HG03521 (cell line): ENCODE results near the gene OR51A2.
"Not testable (repeated sequence)": the region's sequence is repeated elsewhere in the genome, so short reads cannot be mapped to it uniquely, and the experiment has no call there.

Experiments used
- ATAC-seq: cut with Tn5 transposase; IDR thresholded peaks from one replicate; pipeline ENCODE4 v1.9.1; 2021; ENCODE audit warnings: mild to moderate bottlenecking, moderate library complexity; ENCODE audit not compliant: unreplicated experiment

OR51A2 gene, protein sequence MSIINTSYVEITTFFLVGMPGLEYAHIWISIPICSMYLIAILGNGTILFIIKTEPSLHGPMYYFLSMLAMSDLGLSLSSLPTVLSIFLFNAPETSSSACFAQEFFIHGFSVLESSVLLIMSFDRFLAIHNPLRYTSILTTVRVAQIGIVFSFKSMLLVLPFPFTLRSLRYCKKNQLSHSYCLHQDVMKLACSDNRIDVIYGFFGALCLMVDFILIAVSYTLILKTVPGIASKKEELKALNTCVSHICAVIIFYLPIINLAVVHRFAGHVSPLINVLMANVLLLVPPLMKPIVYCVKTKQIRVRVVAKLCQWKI

DNA sequence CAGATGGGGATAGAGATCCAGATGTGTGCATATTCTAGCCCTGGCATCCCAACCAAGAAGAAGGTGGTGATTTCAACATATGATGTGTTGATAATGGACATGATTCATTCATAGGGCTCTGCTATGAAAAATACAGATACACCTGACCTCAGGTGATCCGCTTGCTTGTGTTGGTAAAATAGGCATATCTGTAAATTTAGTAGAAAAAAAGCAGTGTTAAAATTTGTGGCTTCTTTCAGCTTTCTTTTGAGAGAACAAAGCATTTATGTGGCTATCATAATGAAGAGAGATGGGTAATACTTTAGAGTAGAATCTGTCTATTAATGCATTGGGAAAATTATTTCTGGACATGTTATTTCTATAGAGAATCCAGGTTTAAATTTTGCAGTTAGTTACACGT, at the start of gene OR51A2:
Gene OR51A2, minus strand, starts transcription at position 101 of the 400 bp plus-strand sequence. Its CDS starts 0 bp downstream, at position 101.
- not testable (repeated sequence) for ATAC-seq

DNA sequence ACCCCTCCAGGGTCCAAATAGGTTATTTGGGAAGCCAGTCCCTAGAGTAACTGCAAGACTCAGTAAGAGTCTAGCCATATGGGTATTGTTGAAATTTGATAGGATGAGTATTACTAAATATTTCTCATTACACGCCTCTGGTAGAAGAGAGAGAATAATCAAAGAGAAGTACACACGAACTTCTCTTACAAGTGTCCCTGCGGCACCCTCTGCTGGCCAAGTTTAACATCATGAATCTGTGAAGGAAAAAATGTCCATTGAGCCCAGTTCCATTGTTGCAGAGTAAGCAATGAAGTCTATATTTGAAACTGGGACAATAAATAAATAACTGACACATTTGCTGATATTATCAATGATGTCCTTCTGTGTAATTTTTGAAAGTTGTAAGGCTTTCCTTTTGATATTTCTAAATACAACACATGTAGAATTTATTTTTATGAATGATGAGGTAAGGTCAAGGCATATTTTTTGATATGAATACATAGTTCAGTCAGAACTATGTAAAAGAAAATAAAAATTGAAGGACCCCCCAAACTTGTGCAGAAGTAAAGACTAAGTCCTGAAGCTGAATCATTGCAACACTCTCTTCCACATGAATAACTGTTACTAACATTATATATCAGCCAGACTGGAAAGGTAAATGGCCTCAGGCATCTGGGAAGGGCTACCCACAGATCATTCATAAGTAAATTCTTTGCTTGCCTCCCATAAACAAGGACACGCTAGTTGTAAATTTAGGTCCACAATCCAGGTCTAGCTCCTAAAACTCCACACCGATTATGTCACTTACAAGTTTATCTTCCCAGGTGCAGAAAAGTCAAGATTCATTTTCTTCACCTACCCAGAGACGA, 49.1 kb upstream of the OR51A2 start:
- no peak for ATAC-seq

DNA sequence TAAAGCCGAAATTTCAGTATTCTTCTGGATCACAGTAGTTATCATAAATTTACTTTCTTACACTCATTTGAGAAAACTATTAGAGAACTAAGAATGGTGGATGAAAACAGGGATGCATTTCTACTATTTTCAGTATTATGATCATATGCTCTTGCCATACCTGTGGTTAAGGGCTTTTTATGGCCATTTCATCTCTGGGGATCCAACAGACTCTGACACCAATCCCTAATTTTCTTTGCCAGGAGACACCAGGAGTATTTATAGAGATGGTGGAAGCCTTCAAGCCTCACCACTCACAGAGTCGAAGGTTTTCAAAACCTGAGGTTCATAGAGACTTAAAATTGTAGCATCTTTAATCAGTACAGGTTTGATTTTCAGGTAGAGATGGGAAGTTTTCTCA, 39.0 kb upstream of the OR51A2 start, which contains the start of gene OR51L1:
Gene OR51L1, plus strand, starts transcription at position 301 of the 400 bp plus-strand sequence. CDS start 4,132 bp downstream, outside the sequence.
- no peak for ATAC-seq

DNA sequence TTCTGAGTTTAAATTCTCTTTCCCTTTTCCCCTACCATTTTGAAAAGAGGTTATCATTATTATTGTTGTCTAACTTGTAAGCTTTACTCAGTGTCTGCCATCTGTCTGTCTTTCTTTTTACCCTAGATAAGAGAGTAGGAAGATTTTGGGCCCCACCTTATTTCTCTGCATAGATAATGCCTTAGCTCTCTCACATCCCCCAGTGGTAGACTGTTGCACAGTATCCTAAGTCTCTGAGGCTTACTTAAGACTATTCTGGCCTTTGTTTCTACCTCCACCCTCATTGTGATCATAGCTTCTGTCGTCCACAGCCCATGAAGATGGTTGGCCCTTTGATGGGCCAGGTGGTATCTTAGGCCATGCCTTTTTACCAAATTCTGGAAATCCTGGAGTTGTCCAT, 35.5 kb upstream of the OR51A2 start:
- no peak for ATAC-seq

DNA sequence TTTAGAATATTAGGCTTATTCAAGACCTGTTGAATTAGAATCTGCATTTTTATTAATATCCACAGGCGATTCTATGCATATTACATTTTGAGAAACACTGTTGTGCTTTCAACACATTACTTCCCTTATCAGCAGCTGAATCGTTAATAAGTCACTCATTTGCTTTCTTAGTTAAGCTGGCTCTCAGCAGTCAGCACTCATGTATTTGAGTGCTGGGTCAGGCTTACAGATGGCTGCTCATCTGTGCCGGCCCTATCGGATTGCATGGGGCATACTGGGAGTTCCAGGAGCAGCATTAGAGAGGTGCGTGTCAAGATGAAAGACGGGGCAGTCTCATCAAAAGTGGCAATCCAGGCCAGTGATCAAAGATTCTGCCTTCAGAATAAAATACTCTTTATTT, 28.3 kb upstream of the OR51A2 start:
- no peak for ATAC-seq

DNA sequence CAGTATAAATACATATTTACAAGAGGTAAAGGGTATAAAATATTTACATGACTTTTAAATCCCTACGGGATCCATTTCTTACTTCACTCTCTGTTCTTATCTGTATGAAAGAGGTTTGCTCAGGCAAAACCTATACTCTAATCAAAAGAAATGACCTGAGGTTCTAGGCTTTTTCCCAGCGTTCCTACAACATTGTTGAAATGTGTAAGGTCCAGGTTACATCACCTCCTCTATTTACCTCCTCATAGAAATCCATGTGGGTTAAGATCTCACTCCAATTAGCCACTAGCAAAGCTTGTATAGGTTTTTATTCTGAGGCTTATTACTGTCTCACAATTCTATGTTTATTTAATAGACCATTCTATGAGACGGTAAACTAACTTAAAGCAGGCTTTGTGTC, 27.2 kb upstream of the OR51A2 start:
- ATAC-seq: no peak

DNA sequence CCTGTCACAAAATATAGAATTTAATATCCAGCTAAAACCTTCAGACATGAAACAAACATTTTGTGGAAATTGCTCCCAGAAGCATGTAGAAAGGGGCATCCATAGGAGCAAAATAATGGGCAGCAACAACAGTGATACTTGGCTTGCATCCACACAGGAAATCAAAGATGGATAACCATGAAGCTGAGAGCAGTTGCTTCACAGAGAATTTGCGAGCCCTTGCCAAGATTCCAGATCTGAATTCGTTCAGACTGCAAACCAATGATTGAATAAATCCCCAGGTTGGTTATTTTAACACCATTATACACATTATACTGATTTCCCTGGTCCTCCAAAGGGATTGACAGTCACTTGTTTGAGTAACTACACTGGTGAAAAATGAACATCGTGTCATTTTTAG, 23.5 kb upstream of the OR51A2 start:
- no peak for ATAC-seq

DNA sequence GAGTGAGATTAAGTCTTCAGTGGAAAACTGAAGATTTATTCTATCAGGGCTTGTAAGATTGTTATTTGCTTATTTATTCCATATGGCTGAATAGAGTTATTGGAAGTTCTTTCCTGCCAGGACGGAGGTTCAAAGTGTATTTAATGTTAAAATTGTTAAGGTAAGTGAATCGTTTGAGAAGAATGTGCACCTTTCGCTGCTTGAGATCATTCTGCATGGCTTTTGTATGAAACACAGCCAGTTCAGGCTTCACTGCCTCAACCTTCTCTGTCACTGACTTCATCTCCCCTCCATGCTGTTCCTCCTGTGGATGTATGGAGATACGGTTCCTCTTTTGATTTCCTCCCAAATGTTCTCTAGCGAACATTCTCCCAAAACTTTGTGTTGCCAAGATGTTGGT, 19.9 kb upstream of the OR51A2 start:
- ATAC-seq: no peak

DNA sequence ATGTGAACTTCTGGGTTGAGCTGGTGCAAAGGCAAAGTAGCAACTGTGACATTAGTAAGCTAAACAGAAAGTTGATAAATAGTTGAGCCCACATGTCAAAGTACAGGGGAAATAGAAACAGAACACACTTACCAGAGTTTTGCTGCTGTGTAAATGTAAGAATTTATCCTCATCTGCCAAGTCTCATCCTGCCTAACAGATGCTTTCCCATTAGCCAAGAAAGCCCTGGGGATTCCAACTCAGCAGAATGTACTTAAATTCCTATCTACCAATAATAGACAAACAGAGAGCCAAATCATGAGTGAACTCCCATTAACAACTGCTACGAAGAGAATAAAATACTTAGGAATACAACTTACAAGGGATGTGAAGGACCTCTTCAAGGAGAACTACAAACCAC, 7.3 kb upstream of the OR51A2 start:
- no peak for ATAC-seq

DNA sequence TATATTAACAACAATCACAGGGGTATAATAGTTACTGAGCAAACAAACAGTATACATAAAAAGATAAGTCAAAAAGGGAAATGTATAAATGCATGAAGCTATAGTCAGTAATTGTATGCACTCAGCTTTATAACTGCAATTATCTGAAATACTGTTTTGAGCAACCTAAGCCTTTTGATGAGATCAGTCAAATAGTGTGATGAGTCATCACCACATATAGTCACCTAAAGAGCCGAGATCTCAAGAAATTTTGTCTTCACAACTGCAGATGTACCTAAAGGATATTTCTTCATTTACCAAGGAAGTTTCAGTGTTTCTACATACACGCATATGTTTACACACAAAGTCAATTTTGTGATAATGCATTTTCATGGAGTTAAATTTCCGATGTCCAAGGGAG, 5.4 kb upstream of the OR51A2 start:
- ATAC-seq: no peak

DNA sequence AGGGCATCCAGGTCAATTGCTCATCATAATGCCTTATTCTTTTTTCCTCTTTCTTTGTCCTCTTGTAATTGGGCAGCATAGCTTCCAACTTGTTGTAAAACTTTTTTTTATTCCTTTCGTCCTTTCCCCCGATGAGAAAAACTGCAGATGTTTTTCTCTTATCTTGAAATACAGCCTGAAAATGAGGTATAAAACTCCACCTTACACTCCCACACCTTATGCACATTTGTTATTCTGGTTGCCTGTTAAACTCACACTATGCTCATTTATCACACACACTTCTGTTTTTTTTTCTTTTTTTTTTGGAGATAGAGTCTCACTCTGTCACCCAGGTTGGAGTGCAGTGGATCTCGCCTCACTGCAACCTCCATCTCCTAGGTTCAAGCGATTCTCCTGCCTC, 1.9 kb upstream of the OR51A2 start:
- ATAC-seq: no peak

DNA sequence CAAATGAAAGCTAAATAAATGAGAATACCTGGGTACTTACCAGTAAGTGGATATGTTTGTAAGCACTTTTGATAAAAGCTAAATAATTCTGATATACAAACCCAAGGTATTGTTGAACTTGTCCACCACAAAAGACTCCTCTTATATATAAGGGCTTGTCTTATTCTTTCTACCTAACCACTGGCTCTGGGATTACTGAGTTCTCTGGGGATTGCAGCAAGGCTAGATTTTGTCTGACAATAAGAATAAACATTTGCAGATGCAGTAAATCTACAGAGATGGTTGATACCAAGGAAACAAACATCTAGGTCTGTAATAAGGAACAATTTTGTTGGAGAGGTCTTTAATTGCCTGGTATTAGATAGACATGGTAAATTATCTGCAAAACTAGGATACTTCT, 8.0 kb downstream of the OR51A2 start, which contains the start of gene OR51A4:
Gene OR51A4, minus strand, starts transcription at position 101 of the 400 bp plus-strand sequence. CDS start 505 bp downstream, outside the sequence.
- ATAC-seq: no peak

DNA sequence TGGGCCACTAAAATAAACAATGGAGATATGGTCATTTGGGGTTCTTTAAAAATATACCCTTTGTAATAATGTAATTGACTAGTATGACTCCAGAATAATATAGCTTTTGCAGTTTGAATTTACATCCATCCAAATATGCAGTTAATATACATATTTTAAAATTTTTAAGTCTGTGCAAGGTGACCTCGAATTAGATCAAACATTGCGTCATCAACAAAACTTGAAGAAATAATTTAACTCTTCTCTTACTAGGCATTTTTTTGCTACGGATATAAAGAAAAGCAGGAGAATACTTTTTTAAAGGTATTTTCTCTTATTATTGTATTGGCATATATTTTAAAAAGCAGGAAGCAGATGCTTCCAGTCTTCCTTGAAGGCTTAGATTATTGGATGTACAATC, 18.8 kb downstream of the OR51A2 start:
- ATAC-seq: no peak

DNA sequence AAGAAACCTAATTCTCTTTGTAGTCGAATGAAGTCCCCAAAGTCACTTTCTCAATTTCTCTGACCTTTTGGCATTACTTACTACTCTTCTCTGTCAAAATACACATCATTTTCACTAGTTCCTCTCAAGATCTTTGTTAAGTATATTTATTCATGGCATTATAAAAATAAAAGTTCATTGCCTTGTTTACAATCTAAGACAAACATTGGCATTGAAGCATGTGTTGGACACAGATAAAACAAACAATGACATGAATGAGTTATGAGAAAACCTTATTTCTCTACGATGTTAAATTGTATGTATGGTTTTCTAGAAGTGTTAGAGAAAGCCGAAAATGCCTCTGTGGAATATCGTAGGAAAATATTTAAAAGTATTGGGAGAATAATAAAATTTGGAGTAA, 22.8 kb downstream of the OR51A2 start:
- ATAC-seq: no peak

DNA sequence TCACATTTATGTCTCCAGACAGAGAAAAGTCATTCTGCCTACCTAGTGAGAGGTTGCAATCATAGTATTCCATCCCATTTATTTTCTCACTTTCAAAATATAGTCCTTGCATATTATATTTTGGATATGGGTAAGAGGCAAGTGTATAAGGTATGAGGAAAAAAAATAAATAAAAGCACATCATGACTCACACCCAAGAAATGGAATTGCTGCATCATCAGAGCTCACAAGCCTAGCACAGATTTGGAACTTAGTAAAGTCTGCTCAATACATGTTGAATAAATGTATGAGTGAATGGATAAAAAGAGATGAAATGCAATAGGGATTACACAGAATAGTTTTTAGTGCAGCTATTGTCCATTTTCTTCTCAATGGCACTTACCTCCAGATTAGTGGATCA, 28.9 kb downstream of the OR51A2 start:
- no peak for ATAC-seq

DNA sequence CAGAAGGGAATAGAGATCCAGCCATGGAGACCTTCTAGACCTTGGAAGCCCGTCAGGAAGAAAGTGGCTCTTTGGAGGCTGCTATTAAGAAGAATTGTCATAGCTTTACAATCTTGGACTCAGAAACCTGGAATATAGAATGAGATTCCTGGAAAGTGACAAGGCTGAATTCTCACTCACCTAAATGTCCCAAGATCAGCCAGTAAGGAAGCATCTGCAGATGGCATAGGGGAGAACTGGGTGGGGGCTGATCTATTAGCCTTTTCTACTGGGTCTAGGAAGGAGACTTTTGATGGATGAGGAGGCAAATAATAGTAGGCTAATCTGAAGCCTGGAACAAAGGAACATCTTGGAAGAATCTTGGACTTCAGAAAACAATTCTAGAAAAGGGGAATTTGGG, 31.3 kb downstream of the OR51A2 start, which contains the start of gene OR51G1:
Gene OR51G1, minus strand, starts transcription at position 101 of the 400 bp plus-strand sequence. Its CDS starts 0 bp downstream, at position 101.
- ATAC-seq: no peak

DNA sequence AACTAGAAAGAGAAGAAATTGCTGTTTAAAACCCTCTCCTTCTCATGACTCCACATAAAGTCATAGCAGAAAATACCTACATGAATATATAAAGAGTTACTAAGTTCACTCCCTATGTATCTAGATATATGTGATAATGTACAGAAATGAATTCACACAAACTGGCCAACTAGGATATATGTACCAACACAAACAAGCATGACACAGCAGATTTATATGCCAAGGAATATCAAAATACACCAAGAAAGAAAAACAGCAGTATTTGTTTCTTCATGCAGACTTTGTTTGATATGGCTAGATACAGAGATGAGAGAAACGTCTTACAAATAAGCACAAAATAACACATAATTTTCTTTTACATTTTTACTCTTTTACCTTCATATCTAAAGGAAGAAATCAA, 33.2 kb downstream of the OR51A2 start:
- ATAC-seq: no peak

DNA sequence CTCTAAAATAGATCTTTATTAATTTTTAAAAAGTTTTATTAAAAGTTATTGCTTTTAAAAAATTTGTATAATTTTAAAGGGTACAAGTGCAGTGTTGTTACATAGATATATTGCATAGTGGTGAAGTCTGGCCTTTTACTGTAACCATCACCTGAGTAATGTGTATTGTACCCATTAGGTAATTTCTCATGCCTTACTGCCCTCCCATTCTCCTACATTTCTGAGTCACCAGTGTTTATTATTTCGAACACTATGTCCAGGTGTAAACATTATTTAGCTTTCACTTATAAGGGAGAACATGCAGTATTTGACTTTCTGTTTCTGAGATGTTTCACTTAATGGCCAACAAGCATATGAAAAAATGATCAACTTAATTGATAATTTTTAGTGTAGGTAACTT, 33.7 kb downstream of the OR51A2 start:
- ATAC-seq: no peak

DNA sequence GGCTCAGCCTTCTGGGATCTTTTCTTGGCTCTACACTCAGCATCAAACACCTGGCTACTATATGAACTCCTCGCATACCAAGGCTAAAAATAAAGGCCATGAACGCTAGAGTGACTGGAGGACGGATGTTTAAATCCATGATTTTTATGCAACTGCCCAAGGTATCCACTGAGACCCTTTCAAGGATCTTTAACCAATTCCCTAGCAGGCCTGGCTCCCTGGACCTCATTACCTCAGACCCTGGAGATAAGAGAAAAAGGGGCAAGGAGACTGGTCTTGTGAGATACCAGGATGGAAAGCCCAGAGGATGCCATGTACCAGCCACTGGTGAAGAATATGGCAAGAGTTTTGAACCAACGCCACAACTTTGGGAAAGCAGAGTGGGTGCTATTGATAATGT, 36.3 kb downstream of the OR51A2 start, which contains the start of gene OR51G2:
Gene OR51G2, minus strand, starts transcription at position 101 of the 400 bp plus-strand sequence. CDS start 3,687 bp downstream, outside the sequence.
- no peak for ATAC-seq

DNA sequence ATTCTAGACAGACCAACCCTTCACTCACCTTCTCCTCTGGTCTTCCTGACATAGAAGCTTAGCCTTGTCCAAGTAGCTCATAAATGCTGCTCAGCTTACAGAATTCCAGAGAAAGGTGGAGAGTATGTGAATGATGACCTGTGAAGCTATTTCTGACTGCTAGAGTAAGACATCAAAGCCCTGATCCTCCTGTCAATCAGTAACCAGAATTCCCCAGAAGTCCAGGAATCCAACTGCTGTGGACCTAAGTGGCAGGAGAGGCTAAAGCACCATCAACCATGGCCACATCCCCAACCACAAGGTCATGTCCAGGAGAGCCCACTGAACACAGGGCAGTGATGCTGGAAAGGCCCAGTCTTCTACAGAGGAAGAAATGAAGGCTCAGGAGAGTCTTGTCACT, 38.9 kb downstream of the OR51A2 start:
- no peak for ATAC-seq
